ENCODE data around the gene SLC39A2. TPM values are rescaled to one million over a fixed set of nuclear protein-coding genes. Genes with fewer than 3 reads are reported as not detected.
A peak's percentile ranks its signal among the peaks of the same experiment; 100 is the strongest.

Gene SLC39A2
- polyA plus RNA-seq, 3 donors = not detected

DNA sequence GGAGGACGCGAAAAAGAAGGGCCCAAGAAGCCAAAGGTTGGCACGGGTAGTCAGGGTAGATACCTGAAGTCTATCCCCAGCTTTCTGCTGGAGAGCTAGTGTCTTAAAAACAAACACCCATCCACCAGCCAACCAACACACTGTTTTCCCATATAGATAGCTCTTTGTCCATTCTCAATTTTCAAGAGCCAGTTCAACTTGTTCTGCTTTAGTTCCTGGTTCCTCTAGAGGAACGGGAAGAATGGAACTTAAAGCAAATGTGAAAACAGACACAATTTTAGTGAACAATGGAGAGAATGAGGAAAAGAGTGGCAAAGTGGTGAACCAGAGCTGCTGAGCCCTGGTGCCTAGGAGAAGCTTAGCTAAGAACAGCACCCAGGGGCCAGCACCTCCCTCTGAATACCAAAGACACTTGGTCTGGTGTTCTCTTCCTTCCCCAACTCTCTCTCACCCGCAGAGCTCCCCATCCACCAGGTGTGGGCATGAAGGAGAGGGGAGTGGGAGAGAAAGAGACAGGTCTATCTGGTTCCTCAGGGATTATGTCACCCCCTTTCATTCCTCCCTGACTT, 22.0 kb downstream of the SLC39A2 start:
- H3K27ac Mint-ChIP-seq = no peak overlapping the region
- no peaks in the 10 kb centered on the region for H3K79me2 ChIP-seq (ENCODE audit: insufficient read depth, low read length)
- H3K9me3 Mint-ChIP-seq = peaks cover 0 to 3% (median 0%) of the 10 kb centered on the region in 7 donors
- no peaks in the 10 kb centered on the region for H4K20me1 ChIP-seq (ENCODE audit: insufficient read depth, low read length)
- intact Hi-C loops (cut with micrococcal nuclease) = no loop called here
- no peak for DNase-seq
- peaks cover 71 to 82% of the 10 kb centered on the region in 2 donors for H3K4me1 ChIP-seq (ENCODE audit: control insufficient read depth in 1 of 2, insufficient read depth in 2 of 2, low read length in 2 of 2)
- H3K4me2 ChIP-seq (replicated peaks; ENCODE audit: extremely low read depth, low read length, poor library complexity, severe bottlenecking) = no peak overlapping the region
- no peaks in the 10 kb centered on the region for H3K36me3 ChIP-seq (replicated peaks in 1 of 2; ENCODE audit: control insufficient read depth in 1 of 2, insufficient read depth in 2 of 2, low read length in 2 of 2)
- no peak overlapping the region for H3K9ac ChIP-seq (ENCODE audit: insufficient read depth, low read length, poor library complexity, severe bottlenecking)
- H3K4me3 ChIP-seq (replicated peaks in 1 of 3; ENCODE audit: low read depth in 2 of 3, low read length in 3 of 3) = no peak overlapping the region
- peaks cover 14 to 25% of the 10 kb centered on the region in 2 donors for H3K27me3 ChIP-seq (ENCODE audit: control insufficient read depth in 2 of 2, insufficient read depth in 2 of 2, low read length in 2 of 2)
- TF ChIP-seq, protein P1, sequence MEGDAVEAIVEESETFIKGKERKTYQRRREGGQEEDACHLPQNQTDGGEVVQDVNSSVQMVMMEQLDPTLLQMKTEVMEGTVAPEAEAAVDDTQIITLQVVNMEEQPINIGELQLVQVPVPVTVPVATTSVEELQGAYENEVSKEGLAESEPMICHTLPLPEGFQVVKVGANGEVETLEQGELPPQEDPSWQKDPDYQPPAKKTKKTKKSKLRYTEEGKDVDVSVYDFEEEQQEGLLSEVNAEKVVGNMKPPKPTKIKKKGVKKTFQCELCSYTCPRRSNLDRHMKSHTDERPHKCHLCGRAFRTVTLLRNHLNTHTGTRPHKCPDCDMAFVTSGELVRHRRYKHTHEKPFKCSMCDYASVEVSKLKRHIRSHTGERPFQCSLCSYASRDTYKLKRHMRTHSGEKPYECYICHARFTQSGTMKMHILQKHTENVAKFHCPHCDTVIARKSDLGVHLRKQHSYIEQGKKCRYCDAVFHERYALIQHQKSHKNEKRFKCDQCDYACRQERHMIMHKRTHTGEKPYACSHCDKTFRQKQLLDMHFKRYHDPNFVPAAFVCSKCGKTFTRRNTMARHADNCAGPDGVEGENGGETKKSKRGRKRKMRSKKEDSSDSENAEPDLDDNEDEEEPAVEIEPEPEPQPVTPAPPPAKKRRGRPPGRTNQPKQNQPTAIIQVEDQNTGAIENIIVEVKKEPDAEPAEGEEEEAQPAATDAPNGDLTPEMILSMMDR (IDR thresholded peaks at IDR 0.05) = no peak
- peaks cover 2 to 4% of the 10 kb centered on the region in 2 donors for H3K9me3 ChIP-seq (replicated peaks in 1 of 2; ENCODE audit: control insufficient read depth in 1 of 2, insufficient read depth in 1 of 2, low read length in 2 of 2)
- 100% methylated on average over 2 of the region's 5 CpGs for WGBS (ENCODE audit: insufficient coverage)
- no peak overlapping the region for H3K27ac ChIP-seq (ENCODE audit: low read depth in 1 of 2, low read length in 2 of 2)
- no peak overlapping the region for H3K4me3 Mint-ChIP-seq
- H3K27me3 Mint-ChIP-seq (ENCODE audit: low read depth in 3 of 3) = peaks cover 33 to 37% (median 34%) of the 10 kb centered on the region in 3 donors
- H3K36me3 Mint-ChIP-seq = peaks cover 0 to 6% of the 10 kb centered on the region in 2 donors
- no peak overlapping the region for H2AFZ ChIP-seq (ENCODE audit: insufficient read depth, low read depth, low read length, poor library complexity, severe bottlenecking)
- peaks cover 77% of the 10 kb centered on the region for H3K4me1 Mint-ChIP-seq

DNA sequence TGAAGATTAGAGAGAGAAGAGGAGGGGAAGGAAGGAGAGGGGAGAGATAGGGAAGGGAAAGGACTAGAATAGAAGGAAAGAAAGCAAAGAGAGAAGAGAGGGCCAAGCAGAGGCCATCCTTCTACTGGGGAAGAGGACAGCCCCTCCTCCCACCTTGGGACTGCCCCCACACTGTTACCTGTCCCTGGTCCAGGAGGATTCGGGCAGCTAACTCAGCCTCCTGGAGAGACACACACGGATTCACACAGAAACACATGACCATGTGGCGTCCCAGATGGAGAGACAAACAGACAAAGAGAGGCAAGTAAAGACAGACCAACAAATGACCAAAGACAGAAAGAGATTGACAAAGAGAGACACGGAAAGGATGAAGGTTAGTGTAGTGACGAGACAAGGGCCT, 23.6 kb downstream of the SLC39A2 start:
- H3K4me1 Mint-ChIP-seq = peaks cover 62% of the 10 kb centered on the region
- Histone ChIP-seq H3K9ac (ENCODE audit: insufficient read depth, low read length, poor library complexity, severe bottlenecking) (no peak overlapping the region), H3K27me3 (ENCODE audit: control insufficient read depth in 2 of 2, insufficient read depth in 2 of 2, low read length in 2 of 2) (peaks cover 15 to 37% of the 10 kb centered on the region in 2 donors), H3K27ac (ENCODE audit: low read depth in 1 of 2, low read length in 2 of 2) (no peak overlapping the region), H3K79me2 (ENCODE audit: insufficient read depth, low read length) (no peaks in the 10 kb centered on the region), H2AFZ (ENCODE audit: insufficient read depth, low read depth, low read length, poor library complexity, severe bottlenecking) (no peak overlapping the region), H3K36me3 (replicated peaks in 1 of 2; ENCODE audit: control insufficient read depth in 1 of 2, insufficient read depth in 2 of 2, low read length in 2 of 2) (no peaks in the 10 kb centered on the region), H3K4me2 (replicated peaks; ENCODE audit: extremely low read depth, low read length, poor library complexity, severe bottlenecking) (no peak overlapping the region), H4K20me1 (ENCODE audit: insufficient read depth, low read length) (no peaks in the 10 kb centered on the region), H3K9me3 (replicated peaks in 1 of 2; ENCODE audit: control insufficient read depth in 1 of 2, insufficient read depth in 1 of 2, low read length in 2 of 2) (peaks cover 2 to 4% of the 10 kb centered on the region in 2 donors), H3K4me3 (replicated peaks in 1 of 3; ENCODE audit: low read depth in 2 of 3, low read length in 3 of 3) (no peak overlapping the region), H3K4me1 (ENCODE audit: control insufficient read depth in 1 of 2, insufficient read depth in 2 of 2, low read length in 2 of 2) (peaks cover 55 to 65% of the 10 kb centered on the region in 2 donors)
- DNase-seq = no peak
- WGBS (ENCODE audit: insufficient coverage) = 98% methylated on average over 4 of the region's 5 CpGs
- no peak overlapping the region for H3K27ac Mint-ChIP-seq
- TF ChIP-seq, protein P1 (IDR thresholded peaks at IDR 0.05) = no peak
- H3K9me3 Mint-ChIP-seq = peaks cover 0 to 3% (median 1%) of the 10 kb centered on the region in 7 donors
- intact Hi-C loops (cut with micrococcal nuclease) = no loop called here
- peak overlapping the region in 1 of 2 donors; percentile 47 for H3K4me3 Mint-ChIP-seq
- H3K27me3 Mint-ChIP-seq (ENCODE audit: low read depth in 3 of 3) = peaks cover 41 to 47% (median 46%) of the 10 kb centered on the region in 3 donors
- H3K36me3 Mint-ChIP-seq = peaks cover 0 to 6% of the 10 kb centered on the region in 2 donors
